ENCODE results near the gene ACTR2. TPM values are rescaled to one million over a fixed set of nuclear protein-coding genes. Genes with fewer than 3 reads are reported as not detected.

The ACTR2 gene
- total RNA-seq, 4 donors from 2014 or later = 62.9 to 128 (median 89.5) TPM

DNA sequence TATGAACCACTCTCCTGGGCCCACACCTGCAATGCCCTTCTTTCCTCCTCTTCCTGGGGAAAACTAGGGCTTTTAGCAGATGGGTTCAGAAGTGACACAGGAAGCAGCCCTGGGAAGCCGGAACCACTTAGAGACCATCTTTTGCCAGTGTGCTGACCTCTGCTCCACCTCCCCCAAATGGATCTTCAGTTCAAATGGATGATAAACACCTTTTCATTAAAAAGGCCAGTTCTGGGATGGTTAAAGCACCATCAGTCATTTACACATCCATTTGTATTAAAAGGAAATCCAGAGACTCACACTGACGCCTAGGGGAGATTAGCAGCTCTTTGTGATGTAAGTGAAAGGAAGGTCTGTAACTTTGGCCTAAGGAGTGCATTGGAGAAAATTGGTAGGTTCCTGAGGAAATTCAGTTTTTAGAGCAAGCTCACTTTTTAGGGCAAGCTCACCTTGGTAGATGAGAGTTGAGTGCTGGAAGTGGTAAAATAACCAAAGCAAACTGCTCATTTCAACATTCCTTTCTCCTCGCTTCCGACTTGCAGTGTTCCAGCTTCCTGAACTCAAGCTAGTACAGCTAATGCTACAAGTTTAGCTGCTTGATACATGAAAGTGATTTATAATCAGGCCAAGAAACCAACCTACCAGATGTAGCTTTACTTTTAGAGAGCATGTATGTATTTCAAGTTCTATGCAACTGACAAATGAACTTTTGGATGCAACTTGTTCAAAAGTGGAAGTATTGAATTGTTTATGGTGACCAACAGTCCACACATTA is 47.7 kb downstream of the ACTR2 start:
- Histone ChIP-seq H3K4me3 (no peak overlapping the region), H3K27ac (no peak overlapping the region), H3K27me3 (no peaks in the 10 kb centered on the region), H3K4me1 (peaks cover 0 to 5% (median 0%) of the 10 kb centered on the region in 4 donors), H3K36me3 (peaks cover 0 to 30% (median 0%) of the 10 kb centered on the region in 3 donors), H3K9me3 (no peaks in the 10 kb centered on the region)
- no peak for TF ChIP-seq POLR2A (IDR thresholded peaks at IDR 0.05)
- TF ChIP-seq, protein P1, sequence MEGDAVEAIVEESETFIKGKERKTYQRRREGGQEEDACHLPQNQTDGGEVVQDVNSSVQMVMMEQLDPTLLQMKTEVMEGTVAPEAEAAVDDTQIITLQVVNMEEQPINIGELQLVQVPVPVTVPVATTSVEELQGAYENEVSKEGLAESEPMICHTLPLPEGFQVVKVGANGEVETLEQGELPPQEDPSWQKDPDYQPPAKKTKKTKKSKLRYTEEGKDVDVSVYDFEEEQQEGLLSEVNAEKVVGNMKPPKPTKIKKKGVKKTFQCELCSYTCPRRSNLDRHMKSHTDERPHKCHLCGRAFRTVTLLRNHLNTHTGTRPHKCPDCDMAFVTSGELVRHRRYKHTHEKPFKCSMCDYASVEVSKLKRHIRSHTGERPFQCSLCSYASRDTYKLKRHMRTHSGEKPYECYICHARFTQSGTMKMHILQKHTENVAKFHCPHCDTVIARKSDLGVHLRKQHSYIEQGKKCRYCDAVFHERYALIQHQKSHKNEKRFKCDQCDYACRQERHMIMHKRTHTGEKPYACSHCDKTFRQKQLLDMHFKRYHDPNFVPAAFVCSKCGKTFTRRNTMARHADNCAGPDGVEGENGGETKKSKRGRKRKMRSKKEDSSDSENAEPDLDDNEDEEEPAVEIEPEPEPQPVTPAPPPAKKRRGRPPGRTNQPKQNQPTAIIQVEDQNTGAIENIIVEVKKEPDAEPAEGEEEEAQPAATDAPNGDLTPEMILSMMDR (IDR thresholded peaks at IDR 0.05) = no peak
- no peak for DNase-seq

DNA sequence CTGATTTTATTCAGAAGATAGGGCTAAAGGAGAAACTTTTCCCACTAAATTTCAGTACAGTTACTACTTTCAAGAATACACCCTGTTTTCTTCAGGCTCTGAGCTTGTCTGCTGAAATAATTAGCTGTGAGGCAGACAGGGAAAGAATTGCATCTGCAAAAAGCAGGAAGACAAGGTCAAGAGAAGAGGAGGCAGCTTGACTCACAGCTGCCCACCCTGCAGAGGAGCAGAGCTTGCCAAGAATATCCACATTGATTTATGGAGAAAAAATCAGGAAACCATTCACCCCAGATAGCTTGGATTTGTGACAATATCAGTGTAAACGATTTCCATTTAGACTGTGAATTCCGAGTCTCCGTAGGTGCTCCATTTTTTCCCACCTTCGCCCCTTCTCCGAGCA is 49.0 kb downstream of the ACTR2 start:
- Histone ChIP-seq H3K4me3 (no peak overlapping the region), H3K27me3 (no peaks in the 10 kb centered on the region), H3K27ac (no peak overlapping the region), H3K36me3 (peaks cover 0 to 26% (median 0%) of the 10 kb centered on the region in 3 donors), H3K9me3 (no peaks in the 10 kb centered on the region), H3K4me1 (peaks cover 0 to 5% (median 0%) of the 10 kb centered on the region in 4 donors)
- TF ChIP-seq, protein P1 (IDR thresholded peaks at IDR 0.05) = no peak
- TF ChIP-seq POLR2A (IDR thresholded peaks at IDR 0.05) = no peak
- no peak for DNase-seq

DNA sequence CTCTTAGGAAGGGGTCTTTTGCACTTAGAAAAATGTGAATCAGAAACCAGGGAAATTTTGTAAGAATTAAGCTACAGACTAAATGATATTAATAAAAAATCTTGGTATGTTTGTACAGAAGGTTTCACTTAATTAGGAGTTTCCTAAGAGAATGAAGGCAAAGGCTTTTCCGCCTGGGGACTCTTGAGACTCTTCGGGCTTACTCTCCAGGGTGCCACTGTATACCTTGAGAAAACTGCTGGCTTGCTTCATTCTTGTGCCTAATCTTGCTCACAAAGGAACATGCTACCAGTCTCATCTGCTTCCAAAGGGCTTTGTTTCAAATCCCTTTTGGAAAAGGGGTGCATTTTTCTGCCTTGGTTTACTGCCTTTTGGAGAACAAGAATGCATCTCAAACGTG is 49.5 kb downstream of the ACTR2 start:
- no peak for DNase-seq
- Histone ChIP-seq H3K4me1 (peaks cover 0 to 5% (median 0%) of the 10 kb centered on the region in 4 donors), H3K9me3 (no peaks in the 10 kb centered on the region), H3K27me3 (no peaks in the 10 kb centered on the region), H3K4me3 (no peak overlapping the region), H3K27ac (no peak overlapping the region), H3K36me3 (peaks cover 0 to 21% (median 0%) of the 10 kb centered on the region in 3 donors)
- no peak for TF ChIP-seq POLR2A (IDR thresholded peaks at IDR 0.05)
- TF ChIP-seq, protein P1 (IDR thresholded peaks at IDR 0.05) = no peak

DNA sequence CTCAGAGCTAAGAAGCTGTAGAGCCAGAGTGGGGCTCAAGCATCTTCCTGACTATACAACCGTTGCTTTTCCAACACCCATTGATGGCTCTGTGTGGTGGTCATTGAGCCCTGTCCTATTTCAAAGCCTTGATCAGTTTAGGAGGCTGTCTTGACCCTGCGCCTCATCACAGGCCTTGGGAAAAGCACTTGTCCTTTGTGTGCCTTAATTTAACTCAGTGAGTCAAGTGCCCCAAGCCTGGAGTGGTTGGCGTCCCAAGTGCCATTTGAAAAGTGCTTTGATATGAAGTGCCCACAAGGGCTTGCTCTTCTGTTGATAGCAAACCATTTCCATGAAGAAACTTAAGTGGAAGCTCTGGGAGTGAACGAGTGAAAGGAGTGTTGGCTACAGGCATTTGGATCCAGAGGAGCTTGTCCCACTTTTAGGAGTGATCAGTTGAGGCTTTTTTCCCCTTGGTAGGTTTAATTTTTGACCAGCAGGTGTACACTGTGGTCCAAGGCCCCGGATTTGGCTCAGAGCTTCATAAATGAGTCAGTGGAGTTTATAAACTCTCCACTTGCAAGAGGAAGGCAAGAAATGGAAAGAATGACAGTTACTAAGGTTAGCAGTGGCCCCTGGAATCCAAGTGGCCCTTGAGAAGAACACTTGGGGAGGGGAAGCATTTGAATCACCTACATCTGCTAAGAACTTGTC is 50.3 kb downstream of the ACTR2 start:
- H3K27me3 ChIP-seq = no peaks in the 10 kb centered on the region
- peaks cover 0 to 13% (median 0%) of the 10 kb centered on the region in 3 donors for H3K36me3 ChIP-seq
- H3K9me3 ChIP-seq = no peaks in the 10 kb centered on the region
- H3K27ac ChIP-seq = no peak overlapping the region
- H3K4me1 ChIP-seq = peaks cover 0 to 5% (median 0%) of the 10 kb centered on the region in 4 donors
- no peak for DNase-seq
- TF ChIP-seq, protein P1 (IDR thresholded peaks at IDR 0.05) = no peak
- TF ChIP-seq POLR2A (IDR thresholded peaks at IDR 0.05) = no peak
- no peak overlapping the region for H3K4me3 ChIP-seq

DNA sequence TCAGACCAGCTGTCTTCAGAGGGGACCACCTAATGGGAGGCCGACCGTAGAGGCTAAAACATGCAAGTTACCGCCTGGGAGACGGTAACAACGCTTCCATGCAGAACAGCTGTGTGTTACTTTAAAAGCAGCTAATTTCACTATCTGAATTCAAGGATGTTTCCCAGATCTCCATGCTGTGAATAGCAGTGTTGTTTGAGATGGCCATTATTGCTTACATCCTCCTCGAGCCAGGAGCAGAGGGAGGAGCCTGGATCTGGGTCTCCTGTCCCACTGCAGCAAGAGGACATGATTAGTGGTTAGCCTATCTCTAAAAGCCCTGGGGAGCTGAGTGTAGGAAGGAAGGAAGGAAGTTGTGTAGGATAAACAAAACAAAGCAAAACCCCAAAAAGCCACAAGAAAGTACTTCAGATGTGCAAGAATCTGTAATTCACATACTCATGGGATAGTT is 50.9 kb downstream of the ACTR2 start:
- Histone ChIP-seq H3K36me3 (peaks cover 0 to 7% (median 0%) of the 10 kb centered on the region in 3 donors), H3K27me3 (no peaks in the 10 kb centered on the region), H3K4me3 (no peak overlapping the region), H3K4me1 (peaks cover 0 to 5% (median 0%) of the 10 kb centered on the region in 4 donors), H3K9me3 (no peaks in the 10 kb centered on the region), H3K27ac (no peak overlapping the region)
- no peak for TF ChIP-seq POLR2A (IDR thresholded peaks at IDR 0.05)
- TF ChIP-seq, protein P1 (IDR thresholded peaks at IDR 0.05) = no peak
- DNase-seq = no peak

All from Peyer's patch (tissue), 4 donors.